Endothelial cell of umbilical vein (primary cell): ENCODE data around the gene ELOVL2. TPM values are rescaled to one million over a fixed set of nuclear protein-coding genes. Genes with fewer than 3 reads are reported as not detected.
"Not testable (repeated sequence)": the region's sequence is repeated elsewhere in the genome, so short reads cannot be mapped to it uniquely, and the experiment has no call there.

Experiments used
- BruUV-seq: library from RNA; stranded (reverse); fragments of 400-500 nt; replicated peaks from 2 replicates; lab custom pipeline; 2021; lab: Mats Ljungman, UMichigan
- CTCF ChIA-PET: fragments of 300-600, 350-600 bp; sonication (Branson Sonifier 250); formaldehyde crosslinking; loops from one replicate; lab custom pipeline; 2021; ENCODE audit warnings: antibody characterized with exemption, inconsistent platforms; lab: Charles Lee
- POLR2A ChIA-PET: fragments of 300-600, 350-600 bp; sonication (Branson Sonifier 250); formaldehyde crosslinking; loops from one replicate; lab custom pipeline; 2021; ENCODE audit warnings: antibody characterized with exemption, inconsistent platforms; lab: Charles Lee
- DNase-seq: peaks from one replicate; pipeline ENCODE4 v3.0.0-alpha.2; 2011; ENCODE audit warnings: low read depth, low spot score
- FAIRE-seq: peaks from 2 replicates; lab custom pipeline; 2011; peaks lifted over from hg19 to GRCh38; lab: Jason Lieb, UNC
- H2AFZ ChIP-seq: 2 replicates; pipeline ENCODE4 v1.6.0; 2012; ENCODE audit warnings: low read depth, low read length, control low read depth, inconsistent platforms
- H3K27ac ChIP-seq: 2 replicates; pipeline ENCODE4 v1.5.1; 2011; ENCODE audit warnings: low read depth, mild to moderate bottlenecking, control low read depth, low read length, moderate library complexity; ENCODE audit not compliant: insufficient read depth
- H3K27me3 ChIP-seq, 2 experiments: 2 replicates each; pipeline versions ENCODE4 v1.6.0 to v1.6.1; 2011; ENCODE audit warnings: low read length in 2 of 2, mixed read lengths in 1 of 2; ENCODE audit not compliant: control insufficient read depth in 2 of 2, insufficient read depth in 2 of 2
- H3K36me3 ChIP-seq, 2 experiments: 2 replicates in 1 of 2; 3 replicates in 1 of 2; pipeline ENCODE4 v1.5.1; 2011; ENCODE audit warnings: low read length in 2 of 2, mild to moderate bottlenecking in 1 of 2, moderate library complexity in 1 of 2; ENCODE audit not compliant: control insufficient read depth in 2 of 2, insufficient read depth in 2 of 2; ENCODE audit errors: extremely low read depth in 1 of 2
- H3K4me1 ChIP-seq: 3 replicates; pipeline ENCODE4 v1.5.1; 2011; ENCODE audit warnings: mild to moderate bottlenecking, low read length; ENCODE audit not compliant: control insufficient read depth, insufficient read depth; ENCODE audit errors: extremely low read depth
- H3K4me2 ChIP-seq: 2 replicates; pipeline ENCODE4 v1.6.1; 2011; ENCODE audit warnings: low read length, control low read depth, mixed read lengths; ENCODE audit not compliant: insufficient read depth
- H3K4me3 ChIP-seq, 3 experiments: fragments of 200-600 bp in 1 of 3; sonication (generic), shearing (Covaris generic) in 1 of 3; replicated peaks in 1 of 3; 2 replicates each; pipeline ENCODE4 v1.5.1; 2011 to 2016; ENCODE audit warnings: control low read depth in 3 of 3, low read length in 3 of 3, mild to moderate bottlenecking in 2 of 3, inconsistent platforms in 1 of 3, low read depth in 1 of 3, moderate library complexity in 1 of 3; ENCODE audit not compliant: insufficient read depth in 1 of 3
- H3K79me2 ChIP-seq: 2 replicates; pipeline ENCODE4 v1.6.0; 2012; ENCODE audit warnings: low read length, inconsistent platforms; ENCODE audit not compliant: control insufficient read depth, insufficient read depth
- H3K9ac ChIP-seq: replicated peaks from 2 replicates; pipeline ENCODE3; 2011; ENCODE audit warnings: low read length, control low read depth; ENCODE audit not compliant: insufficient read depth; ENCODE audit errors: extremely low read depth
- H3K9me1 ChIP-seq: replicated peaks from 3 replicates; pipeline ENCODE4 v1.6.0; 2011; ENCODE audit warnings: mild to moderate bottlenecking, low read length; ENCODE audit not compliant: control insufficient read depth, insufficient read depth; ENCODE audit errors: extremely low read depth
- H3K9me3 ChIP-seq: replicated peaks from 2 replicates; pipeline ENCODE4 v1.5.1; 2012; ENCODE audit warnings: low read length, inconsistent platforms; ENCODE audit not compliant: control insufficient read depth, insufficient read depth
- H4K20me1 ChIP-seq: replicated peaks from 2 replicates; pipeline ENCODE3; 2011; ENCODE audit warnings: mild to moderate bottlenecking, low read length; ENCODE audit not compliant: control insufficient read depth, insufficient read depth; ENCODE audit errors: extremely low read depth
- CTCF ChIP-seq, 2 donors: IDR thresholded peaks; 1 replicate in 1 of 2; 2 replicates in 1 of 2; pipeline ENCODE4 v1.5.1; 2011; ENCODE audit warnings: low read length in 2 of 2, mild to moderate bottlenecking in 2 of 2, moderate library complexity in 2 of 2, control low read depth in 1 of 2, inconsistent platforms in 1 of 2, low read depth in 1 of 2; ENCODE audit not compliant: insufficient read depth in 1 of 2; ENCODE audit errors: extremely low read depth in 1 of 2
- EZH2 ChIP-seq: IDR thresholded peaks from 2 replicates; pipeline ENCODE4 v1.6.1; 2012; ENCODE audit warnings: borderline replicate concordance, low read depth, mild to moderate bottlenecking, moderate library complexity, low read length, inconsistent platforms; ENCODE audit not compliant: severe bottlenecking
- FOS ChIP-seq: IDR thresholded peaks from 2 replicates; pipeline ENCODE4 v1.6.1; 2011; ENCODE audit warnings: mild to moderate bottlenecking, low read length, moderate library complexity, borderline replicate concordance; ENCODE audit not compliant: insufficient read depth
- GATA2 ChIP-seq: IDR thresholded peaks from 2 replicates; pipeline ENCODE4 v1.7.0; 2011; ENCODE audit warnings: low read depth, mild to moderate bottlenecking, moderate library complexity, mixed read lengths, low read length; ENCODE audit not compliant: insufficient read length, insufficient read depth
- JUN ChIP-seq: IDR thresholded peaks from 2 replicates; pipeline ENCODE4 v1.6.1; 2011; ENCODE audit warnings: borderline replicate concordance, low read depth; ENCODE audit not compliant: insufficient read length, insufficient read depth
- MAX ChIP-seq: IDR thresholded peaks from 2 replicates; pipeline ENCODE4 v1.6.1; 2011; ENCODE audit not compliant: insufficient read depth, insufficient read length
- MYC ChIP-seq: IDR thresholded peaks from one replicate; pipeline ENCODE4 v1.6.1; 2011; ENCODE audit warnings: mild to moderate bottlenecking, low read depth, low read length
- POLR2A ChIP-seq: IDR thresholded peaks from 2 replicates; pipeline ENCODE4 v1.6.1; 2012; ENCODE audit warnings: low read depth, mild to moderate bottlenecking, control low read depth, low read length
- POLR2AphosphoS5 ChIP-seq: IDR thresholded peaks from 2 replicates; pipeline ENCODE4 v1.6.1; 2012; ENCODE audit warnings: low read depth, mild to moderate bottlenecking, control low read depth, low read length, moderate library complexity; ENCODE audit not compliant: insufficient read depth
- dilution Hi-C: fragments of 300-500 bp; cut with MboI; formaldehyde crosslinking; loops from one replicate; pipeline ENCODE4 v1.15.0; 2019; ENCODE audit warnings: low sequenced_read_pairs; ENCODE audit not compliant: extremely low pct_ligation_motif_present
- intact Hi-C: fragments of 100-400 bp; cut with micrococcal nuclease; formaldehyde crosslinking; loops from one replicate; pipeline ENCODE4 v1.10.0; 2022
- polyA plus RNA-seq, 4 experiments: library from polyadenylated mRNA; depleted of rRNA in 3 of 4; stranded (reverse) in 3 of 4; unstranded in 1 of 4; fragments of >200 nt; gene quantifications; 2 replicates each; pipeline versions ENCODE4 v1.2.1 to v1.2.3, GENCODE V29; 2011 to 2012; ENCODE audit warnings: missing spikeins in 1 of 4
- total RNA-seq: library from RNA; stranded (reverse); gene quantifications from 2 replicates; pipeline ENCODE4 v1.2.3, GENCODE V29; 2021

The ELOVL2 gene
- total and polyA plus RNA-seq, 2 donors (not counting 3 experiments of a cell fraction or from before 2014, with no cell fraction given) = not detected

GRCh38 chr6:10989587-10989986 is 54.5 kb downstream of the ELOVL2 start:
- H3K27me3 ChIP-seq = no peaks in the 10 kb centered on the region
- DNase-seq (no peak), FAIRE-seq (no peak)
- no peaks in the 10 kb centered on the region for H3K9me3 ChIP-seq
- no peak overlapping the region for H3K27ac ChIP-seq
- H3K9me1 ChIP-seq = no peaks in the 10 kb centered on the region
- H3K36me3 ChIP-seq = no peaks in the 10 kb centered on the region
- no peak overlapping the region for H3K4me3 ChIP-seq
- CTCF ChIA-PET = interaction anchor here (1.8 kb wide), 1 partner anchor 79 kb away, joined by 4 read pairs; no protein-coding TSS in a partner anchor
- H3K79me2 ChIP-seq = no peaks in the 10 kb centered on the region
- H3K4me2 ChIP-seq = no peak overlapping the region
- TF ChIP-seq GATA2 (no peak), CTCF (IDR thresholded peaks at IDR 0.05; ENCODE audit: extremely low read depth in 1 of 2, insufficient read depth in 1 of 2, low read depth in 1 of 2, low read length in 2 of 2) (no peak), POLR2AphosphoS5 (no peak), JUN (no peak), MAX (no peak), MYC (no peak), FOS (no peak), POLR2A (no peak), EZH2 (no peak)
- POLR2A ChIA-PET = no interaction called here
- intact Hi-C loops = no loop called here
- H4K20me1 ChIP-seq = no peaks in the 10 kb centered on the region
- dilution Hi-C loops = no loop called here
- H3K4me1 ChIP-seq = no peaks in the 10 kb centered on the region
- no peak overlapping the region for H3K9ac ChIP-seq
- no peak overlapping the region for H2AFZ ChIP-seq
- BruUV-seq = no TSS peak

- H3K27ac ChIP-seq, H3K9ac ChIP-seq, dilution Hi-C loops, DNase-seq, H3K36me3 ChIP-seq, FAIRE-seq, H3K9me1 ChIP-seq, BruUV-seq, CTCF ChIA-PET, POLR2A ChIA-PET, intact Hi-C loops, H2AFZ ChIP-seq, H4K20me1 ChIP-seq, H3K79me2 ChIP-seq, H3K9me3 ChIP-seq, H3K4me1 ChIP-seq, H3K27me3 ChIP-seq, H3K4me3 ChIP-seq, H3K4me2 ChIP-seq: not testable (repeated sequence)
Observed at GRCh38 chr6:10984959-10985358, 59.1 kb downstream of the ELOVL2 start.
